Vagina (tissue), 2 donors: ENCODE measurements around the gene KIRREL3. TPM values are rescaled to one million over a fixed set of nuclear protein-coding genes. Genes with fewer than 3 reads are reported as not detected.

ENCODE experiments used
- DNase-seq, 2 donors: peaks; one replicate each; pipeline ENCODE4 v3.0.0-alpha.2; 2017; ENCODE audit errors: extremely low spot score in 2 of 2
- H3K27ac ChIP-seq: fragments of 200-600 bp; sonication (generic); one replicate; pipeline ENCODE4 v1.5.1; 2019
- H3K27me3 ChIP-seq: fragments of 200-600 bp; sonication (generic); one replicate; pipeline ENCODE4 v1.5.1; 2019
- H3K36me3 ChIP-seq, 2 donors: fragments of 200-600 bp; sonication (generic); one replicate each; pipeline ENCODE4 v1.5.1; 2017 to 2019
- H3K4me1 ChIP-seq: fragments of 200-600 bp; sonication (generic); one replicate; pipeline ENCODE4 v1.5.1; 2019
- H3K4me3 ChIP-seq, 2 donors: fragments of 200-600 bp; sonication (generic); 1 replicate in 1 of 2; 2 replicates in 1 of 2; pipeline ENCODE4 v1.5.1; 2016 to 2019
- H3K9me3 ChIP-seq: fragments of 200-600 bp; sonication (generic); one replicate; pipeline ENCODE4 v1.5.1; 2019
- CTCF ChIP-seq, 3 experiments: fragments of 450-650 bp in 2 of 3; fragments of 200-600 bp in 1 of 3; sonication (generic) in 1 of 3; IDR thresholded peaks; one replicate each; pipeline ENCODE4 v1.5.1; 2017 to 2019; ENCODE audit warnings: antibody characterized with exemption in 3 of 3, mild to moderate bottlenecking in 2 of 3, moderate library complexity in 2 of 3
- POLR2A ChIP-seq, 2 donors: fragments of 450-650 bp; IDR thresholded peaks; one replicate each; pipeline ENCODE4 v1.6.1; 2017; ENCODE audit warnings: antibody characterized with exemption in 2 of 2, mild to moderate bottlenecking in 2 of 2, moderate library complexity in 2 of 2
- POLR2AphosphoS5 ChIP-seq, 2 donors: sonication (generic); formaldehyde crosslinking; IDR thresholded peaks; one replicate each; pipeline ENCODE4 v1.9.0; 2017; ENCODE audit warnings: antibody characterized with exemption in 2 of 2, mild to moderate bottlenecking in 2 of 2, low read depth in 1 of 2; ENCODE audit not compliant: insufficient read depth in 1 of 2
- intact Hi-C: fragments of 100-400 bp; cut with DNase I; formaldehyde crosslinking; loops from one replicate; pipeline ENCODE4 v1.15.1; 2023
- total RNA-seq: library from RNA; depleted of rRNA; stranded (reverse); fragments of >200 nt; gene quantifications from one replicate; pipeline ENCODE4 v1.2.3, GENCODE V29; 2016

KIRREL3 gene
- total RNA-seq, 1 donor from 2014 or later, result not detected

DNA sequence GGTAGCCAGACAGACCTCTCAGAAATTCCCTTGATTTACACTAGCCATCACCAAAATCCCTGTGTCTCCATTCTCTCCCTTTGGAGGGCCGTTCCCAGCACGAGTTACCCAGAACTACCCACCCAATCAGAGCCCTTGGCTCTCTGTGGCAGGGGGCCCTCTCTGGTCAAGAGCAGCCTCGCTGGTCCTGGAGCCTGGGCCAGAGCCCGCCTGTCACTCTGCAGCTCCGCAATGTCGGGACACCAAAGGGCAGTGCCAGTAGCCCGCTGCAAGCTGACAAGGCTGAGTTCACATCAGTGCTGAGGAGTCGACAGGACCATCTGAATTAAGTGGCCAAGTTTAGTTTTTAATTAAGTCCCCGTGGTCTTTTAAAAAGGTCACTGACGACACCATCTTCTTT, 403.5 kb downstream of the KIRREL3 start:
- H3K4me1 ChIP-seq, result no peaks in the 10 kb centered on the region
- H3K9me3 ChIP-seq, result no peaks in the 10 kb centered on the region
- no peak for DNase-seq
- H3K36me3 ChIP-seq, result no peaks in the 10 kb centered on the region
- intact Hi-C loops, result no loop called here
- H3K27ac ChIP-seq, result no peak overlapping the region
- no peaks in the 10 kb centered on the region for H3K27me3 ChIP-seq
- TF ChIP-seq CTCF (IDR thresholded peaks at IDR 0.05) (no peak), POLR2AphosphoS5 (IDR thresholded peaks at IDR 0.05; ENCODE audit: insufficient read depth in 1 of 2, low read depth in 1 of 2) (no peak), POLR2A (IDR thresholded peaks at IDR 0.05) (no peak)
- H3K4me3 ChIP-seq, result no peak overlapping the region

DNA sequence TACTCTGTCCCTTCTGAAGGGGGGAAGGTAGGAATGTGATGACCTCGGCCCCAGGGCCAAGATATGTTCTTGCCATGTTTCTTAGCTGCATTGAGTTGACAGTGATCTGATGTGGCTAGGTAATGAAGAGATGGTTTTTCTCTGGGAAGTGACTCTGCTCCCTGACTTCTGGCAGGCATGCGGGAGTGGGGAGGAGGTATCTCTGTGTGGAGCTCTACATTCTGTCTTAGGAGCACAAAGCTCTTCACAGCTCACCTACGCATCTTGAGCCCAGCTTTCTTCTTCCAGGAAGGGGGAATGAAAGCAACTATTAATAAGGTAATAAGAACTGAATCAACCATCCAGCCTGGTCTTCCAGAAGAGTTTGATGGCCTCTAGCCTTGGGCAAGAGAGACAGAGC, 404.1 kb downstream of the KIRREL3 start:
- no peak overlapping the region for H3K27ac ChIP-seq
- no peak overlapping the region for H3K4me3 ChIP-seq
- no peaks in the 10 kb centered on the region for H3K9me3 ChIP-seq
- H3K4me1 ChIP-seq, result no peaks in the 10 kb centered on the region
- no peak for DNase-seq
- H3K36me3 ChIP-seq, result no peaks in the 10 kb centered on the region
- no peak for TF ChIP-seq POLR2AphosphoS5 (IDR thresholded peaks at IDR 0.05; ENCODE audit: insufficient read depth in 1 of 2, low read depth in 1 of 2)
- TF ChIP-seq POLR2A (IDR thresholded peaks at IDR 0.05), result no peak
- TF ChIP-seq CTCF (IDR thresholded peaks at IDR 0.05), result no peak
- intact Hi-C loops, result no loop called here
- no peaks in the 10 kb centered on the region for H3K27me3 ChIP-seq

DNA sequence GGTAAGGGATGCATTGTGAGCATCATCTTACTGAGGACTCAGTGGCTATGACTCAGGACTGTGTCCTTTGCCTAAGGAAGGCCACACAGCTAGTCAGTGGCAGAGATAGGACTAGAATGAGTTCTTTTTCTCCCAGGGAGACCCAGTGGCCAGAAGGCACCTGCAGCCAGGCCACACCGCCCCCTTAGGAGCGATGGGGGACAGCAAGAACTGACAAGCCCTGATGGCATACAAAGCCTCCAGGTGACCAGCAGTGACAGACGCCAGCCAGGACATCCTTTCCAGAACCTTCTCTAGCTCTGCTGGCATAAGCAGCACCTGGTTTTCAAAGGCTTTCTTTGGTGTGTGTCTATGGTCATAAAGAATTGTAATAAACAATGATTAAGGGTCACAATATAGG, 405.0 kb downstream of the KIRREL3 start:
- intact Hi-C loops, result no loop called here
- Histone ChIP-seq H3K36me3 (no peaks in the 10 kb centered on the region), H3K27me3 (no peaks in the 10 kb centered on the region), H3K9me3 (no peaks in the 10 kb centered on the region), H3K4me3 (no peak overlapping the region), H3K4me1 (no peaks in the 10 kb centered on the region), H3K27ac (no peak overlapping the region)
- no peak for DNase-seq
- TF ChIP-seq CTCF (IDR thresholded peaks at IDR 0.05) (no peak), POLR2A (IDR thresholded peaks at IDR 0.05) (no peak), POLR2AphosphoS5 (IDR thresholded peaks at IDR 0.05; ENCODE audit: insufficient read depth in 1 of 2, low read depth in 1 of 2) (no peak)

- DNase-seq, result no peak
- no peaks in the 10 kb centered on the region for H3K4me1 ChIP-seq
- intact Hi-C loops, result no loop called here
- H3K9me3 ChIP-seq, result no peaks in the 10 kb centered on the region
- no peak for TF ChIP-seq POLR2AphosphoS5 (IDR thresholded peaks at IDR 0.05; ENCODE audit: insufficient read depth in 1 of 2, low read depth in 1 of 2)
- TF ChIP-seq POLR2A (IDR thresholded peaks at IDR 0.05), result no peak
- no peak for TF ChIP-seq CTCF (IDR thresholded peaks at IDR 0.05)
- H3K27ac ChIP-seq, result no peak overlapping the region
- no peak overlapping the region for H3K4me3 ChIP-seq
- no peaks in the 10 kb centered on the region for H3K36me3 ChIP-seq
- no peaks in the 10 kb centered on the region for H3K27me3 ChIP-seq
Measured at GRCh38 chr11:126594921-126595367, 405.6 kb downstream of the KIRREL3 start.

DNA sequence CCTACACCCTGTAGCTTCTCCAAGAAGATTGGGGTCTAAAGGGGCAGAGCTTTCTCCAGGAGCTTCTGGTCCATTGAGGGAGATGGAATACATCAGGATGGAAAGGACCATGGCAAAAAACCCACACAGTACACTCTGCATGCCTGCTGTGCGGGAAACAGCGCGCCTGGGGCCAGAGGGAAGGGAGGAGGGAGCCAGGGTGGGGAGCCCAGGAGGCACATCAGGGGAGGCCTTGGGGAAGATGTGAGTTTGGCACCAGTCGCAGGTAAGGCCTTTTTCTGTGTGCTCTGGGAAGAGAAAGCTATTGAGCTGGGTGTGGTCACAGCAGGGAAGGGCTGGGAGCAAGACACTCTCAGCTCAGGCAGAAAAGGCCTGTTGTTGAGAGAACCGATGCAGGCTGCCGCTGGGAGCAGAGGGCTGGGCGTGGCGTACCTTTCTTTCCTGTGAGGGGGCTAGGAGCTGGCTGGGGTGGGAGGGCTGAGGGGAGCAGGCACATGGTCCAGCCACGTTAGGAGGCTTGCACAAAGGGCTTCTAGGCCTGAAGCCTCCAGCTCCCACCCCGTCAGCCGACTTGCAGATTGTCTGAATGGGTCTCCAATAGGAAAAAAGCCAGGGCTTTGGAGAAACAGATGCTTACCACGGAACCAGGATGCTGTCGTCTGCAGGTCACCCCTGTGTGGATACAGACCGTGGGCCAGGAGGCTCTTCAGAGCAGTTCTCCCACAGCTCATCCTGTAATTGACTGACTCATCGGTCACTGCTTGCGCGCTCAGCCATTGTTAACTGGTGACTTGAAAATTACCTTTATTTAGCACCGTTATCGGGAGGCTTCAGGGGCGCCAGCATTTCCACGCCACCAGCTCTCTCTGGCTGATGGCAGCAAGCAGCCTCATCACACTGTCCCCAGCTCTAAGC, 407.8 kb downstream of the KIRREL3 start:
- no peaks in the 10 kb centered on the region for H3K9me3 ChIP-seq
- DNase-seq, result no peak

More for the DNA sequence above, 407.8 kb downstream of the KIRREL3 start:
- Histone ChIP-seq H3K4me3 (no peak overlapping the region), H3K4me1 (no peaks in the 10 kb centered on the region), H3K27me3 (no peaks in the 10 kb centered on the region), H3K36me3 (no peaks in the 10 kb centered on the region), H3K27ac (no peak overlapping the region)
- TF ChIP-seq CTCF (IDR thresholded peaks at IDR 0.05), result no peak
- TF ChIP-seq POLR2AphosphoS5 (IDR thresholded peaks at IDR 0.05; ENCODE audit: insufficient read depth in 1 of 2, low read depth in 1 of 2), result no peak
- no peak for TF ChIP-seq POLR2A (IDR thresholded peaks at IDR 0.05)
- intact Hi-C loops, result no loop called here
